Endothelial cell of umbilical vein (primary cell): ENCODE data around the gene GLI2. TPM values are rescaled to one million over a fixed set of nuclear protein-coding genes. Genes with fewer than 3 reads are reported as not detected.

Experiments
- BruUV-seq: library from RNA; stranded (reverse); fragments of 400-500 nt; replicated peaks from 2 replicates; lab custom pipeline; 2021; lab: Mats Ljungman, UMichigan
- CTCF ChIA-PET: fragments of 300-600, 350-600 bp; sonication (Branson Sonifier 250); formaldehyde crosslinking; loops from one replicate; lab custom pipeline; 2021; ENCODE audit warnings: antibody characterized with exemption, inconsistent platforms; lab: Charles Lee
- POLR2A ChIA-PET: fragments of 300-600, 350-600 bp; sonication (Branson Sonifier 250); formaldehyde crosslinking; loops from one replicate; lab custom pipeline; 2021; ENCODE audit warnings: antibody characterized with exemption, inconsistent platforms; lab: Charles Lee
- DNase-seq: peaks from one replicate; pipeline ENCODE4 v3.0.0-alpha.2; 2011; ENCODE audit warnings: low read depth, low spot score
- FAIRE-seq: peaks from 2 replicates; lab custom pipeline; 2011; peaks lifted over from hg19 to GRCh38; lab: Jason Lieb, UNC
- H2AFZ ChIP-seq: 2 replicates; pipeline ENCODE4 v1.6.0; 2012; ENCODE audit warnings: low read depth, low read length, control low read depth, inconsistent platforms
- H3K27ac ChIP-seq: 2 replicates; pipeline ENCODE4 v1.5.1; 2011; ENCODE audit warnings: low read depth, mild to moderate bottlenecking, control low read depth, low read length, moderate library complexity; ENCODE audit not compliant: insufficient read depth
- H3K27me3 ChIP-seq, 2 experiments: 2 replicates each; pipeline versions ENCODE4 v1.6.0 to v1.6.1; 2011; ENCODE audit warnings: low read length in 2 of 2, mixed read lengths in 1 of 2; ENCODE audit not compliant: control insufficient read depth in 2 of 2, insufficient read depth in 2 of 2
- H3K36me3 ChIP-seq, 2 experiments: 2 replicates in 1 of 2; 3 replicates in 1 of 2; pipeline ENCODE4 v1.5.1; 2011; ENCODE audit warnings: low read length in 2 of 2, mild to moderate bottlenecking in 1 of 2, moderate library complexity in 1 of 2; ENCODE audit not compliant: control insufficient read depth in 2 of 2, insufficient read depth in 2 of 2; ENCODE audit errors: extremely low read depth in 1 of 2
- H3K4me1 ChIP-seq: 3 replicates; pipeline ENCODE4 v1.5.1; 2011; ENCODE audit warnings: mild to moderate bottlenecking, low read length; ENCODE audit not compliant: control insufficient read depth, insufficient read depth; ENCODE audit errors: extremely low read depth
- H3K4me2 ChIP-seq: 2 replicates; pipeline ENCODE4 v1.6.1; 2011; ENCODE audit warnings: low read length, control low read depth, mixed read lengths; ENCODE audit not compliant: insufficient read depth
- H3K4me3 ChIP-seq, 3 experiments: fragments of 200-600 bp in 1 of 3; sonication (generic), shearing (Covaris generic) in 1 of 3; replicated peaks in 1 of 3; 2 replicates each; pipeline ENCODE4 v1.5.1; 2011 to 2016; ENCODE audit warnings: control low read depth in 3 of 3, low read length in 3 of 3, mild to moderate bottlenecking in 2 of 3, inconsistent platforms in 1 of 3, low read depth in 1 of 3, moderate library complexity in 1 of 3; ENCODE audit not compliant: insufficient read depth in 1 of 3
- H3K79me2 ChIP-seq: 2 replicates; pipeline ENCODE4 v1.6.0; 2012; ENCODE audit warnings: low read length, inconsistent platforms; ENCODE audit not compliant: control insufficient read depth, insufficient read depth
- H3K9ac ChIP-seq: replicated peaks from 2 replicates; pipeline ENCODE3; 2011; ENCODE audit warnings: low read length, control low read depth; ENCODE audit not compliant: insufficient read depth; ENCODE audit errors: extremely low read depth
- H3K9me1 ChIP-seq: replicated peaks from 3 replicates; pipeline ENCODE4 v1.6.0; 2011; ENCODE audit warnings: mild to moderate bottlenecking, low read length; ENCODE audit not compliant: control insufficient read depth, insufficient read depth; ENCODE audit errors: extremely low read depth
- H3K9me3 ChIP-seq: replicated peaks from 2 replicates; pipeline ENCODE4 v1.5.1; 2012; ENCODE audit warnings: low read length, inconsistent platforms; ENCODE audit not compliant: control insufficient read depth, insufficient read depth
- H4K20me1 ChIP-seq: replicated peaks from 2 replicates; pipeline ENCODE3; 2011; ENCODE audit warnings: mild to moderate bottlenecking, low read length; ENCODE audit not compliant: control insufficient read depth, insufficient read depth; ENCODE audit errors: extremely low read depth
- EZH2 ChIP-seq: IDR thresholded peaks from 2 replicates; pipeline ENCODE4 v1.6.1; 2012; ENCODE audit warnings: borderline replicate concordance, low read depth, mild to moderate bottlenecking, moderate library complexity, low read length, inconsistent platforms; ENCODE audit not compliant: severe bottlenecking
- GATA2 ChIP-seq: IDR thresholded peaks from 2 replicates; pipeline ENCODE4 v1.7.0; 2011; ENCODE audit warnings: low read depth, mild to moderate bottlenecking, moderate library complexity, mixed read lengths, low read length; ENCODE audit not compliant: insufficient read length, insufficient read depth
- JUN ChIP-seq: IDR thresholded peaks from 2 replicates; pipeline ENCODE4 v1.6.1; 2011; ENCODE audit warnings: borderline replicate concordance, low read depth; ENCODE audit not compliant: insufficient read length, insufficient read depth
- MYC ChIP-seq: IDR thresholded peaks from one replicate; pipeline ENCODE4 v1.6.1; 2011; ENCODE audit warnings: mild to moderate bottlenecking, low read depth, low read length
- POLR2AphosphoS5 ChIP-seq: IDR thresholded peaks from 2 replicates; pipeline ENCODE4 v1.6.1; 2012; ENCODE audit warnings: low read depth, mild to moderate bottlenecking, control low read depth, low read length, moderate library complexity; ENCODE audit not compliant: insufficient read depth
- dilution Hi-C: fragments of 300-500 bp; cut with MboI; formaldehyde crosslinking; loops from one replicate; pipeline ENCODE4 v1.15.0; 2019; ENCODE audit warnings: low sequenced_read_pairs; ENCODE audit not compliant: extremely low pct_ligation_motif_present
- intact Hi-C: fragments of 100-400 bp; cut with micrococcal nuclease; formaldehyde crosslinking; loops from one replicate; pipeline ENCODE4 v1.10.0; 2022
- polyA plus RNA-seq, 4 experiments: library from polyadenylated mRNA; depleted of rRNA in 3 of 4; stranded (reverse) in 3 of 4; unstranded in 1 of 4; fragments of >200 nt; gene quantifications; 2 replicates each; pipeline versions ENCODE4 v1.2.1 to v1.2.3, GENCODE V29; 2011 to 2012; ENCODE audit warnings: missing spikeins in 1 of 4
- total RNA-seq: library from RNA; stranded (reverse); gene quantifications from 2 replicates; pipeline ENCODE4 v1.2.3, GENCODE V29; 2021
- TF ChIP-seq, protein P1 (sequence below): IDR thresholded peaks from 2 replicates; pipeline ENCODE4 v1.6.1; 2011; ENCODE audit not compliant: insufficient read depth, insufficient read length
- TF ChIP-seq, protein P2 (sequence below), 2 donors: IDR thresholded peaks; 1 replicate in 1 of 2; 2 replicates in 1 of 2; pipeline ENCODE4 v1.5.1; 2011; ENCODE audit warnings: low read length in 2 of 2, mild to moderate bottlenecking in 2 of 2, moderate library complexity in 2 of 2, control low read depth in 1 of 2, inconsistent platforms in 1 of 2, low read depth in 1 of 2; ENCODE audit not compliant: insufficient read depth in 1 of 2; ENCODE audit errors: extremely low read depth in 1 of 2

Gene GLI2
- total and polyA plus RNA-seq, 2 donors (not counting 3 experiments of a cell fraction or from before 2014, with no cell fraction given) = 0.13 TPM; not detected in 1

DNA sequence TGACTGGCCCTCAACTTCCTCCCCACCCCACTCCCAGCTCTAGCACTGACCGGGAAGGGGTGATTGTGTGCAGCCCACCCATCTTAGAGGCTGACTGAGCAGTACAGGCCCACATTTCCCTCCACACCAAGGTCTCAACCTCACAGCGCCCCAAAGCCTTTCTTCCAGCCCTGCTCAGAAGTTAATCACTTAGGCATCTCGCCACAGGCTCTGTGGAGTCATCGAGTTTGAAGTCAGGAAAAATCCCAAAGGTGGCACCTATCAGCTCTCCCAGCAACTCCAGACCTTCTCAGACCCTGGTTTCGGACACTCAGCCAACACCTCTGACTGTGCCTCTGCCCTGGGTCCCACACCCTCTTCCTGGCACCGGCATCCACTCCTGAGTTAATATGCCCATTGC lies 43.0 kb upstream of the GLI2 start:
- CTCF ChIA-PET = interaction anchor here (0.9 to 1.7 kb wide), 3 partner anchors 12 to 387 kb away, joined by 3 to 12 read pairs (median 7); no protein-coding TSS in a partner anchor
- H4K20me1 ChIP-seq = no peaks in the 10 kb centered on the region
- no TSS peak for BruUV-seq
- POLR2A ChIA-PET = no interaction called here
- DNase-seq (no peak), FAIRE-seq (no peak)
- H3K9me3 ChIP-seq = no peaks in the 10 kb centered on the region
- no peaks in the 10 kb centered on the region for H3K36me3 ChIP-seq
- H3K9me1 ChIP-seq = no peaks in the 10 kb centered on the region
- no peak overlapping the region for H3K9ac ChIP-seq
- H3K27me3 ChIP-seq = peaks cover 18 to 21% of the 10 kb centered on the region in 2 experiments
- H3K4me3 ChIP-seq = no peak overlapping the region
- no peaks in the 10 kb centered on the region for H3K79me2 ChIP-seq
- intact Hi-C loops (loop anchor here (10.0 kb wide), 1 partner anchor 222 kb away; no protein-coding TSS in a partner anchor), dilution Hi-C loops (no loop called here)
- H3K4me2 ChIP-seq = no peak overlapping the region
- no peak overlapping the region for H2AFZ ChIP-seq
- H3K4me1 ChIP-seq = peaks cover 5% of the 10 kb centered on the region
- no peak overlapping the region for H3K27ac ChIP-seq
- TF ChIP-seq GATA2 (no peak), MYC (no peak), EZH2 (no peak), JUN (no peak), POLR2AphosphoS5 (no peak)
- TF ChIP-seq, protein P1, sequence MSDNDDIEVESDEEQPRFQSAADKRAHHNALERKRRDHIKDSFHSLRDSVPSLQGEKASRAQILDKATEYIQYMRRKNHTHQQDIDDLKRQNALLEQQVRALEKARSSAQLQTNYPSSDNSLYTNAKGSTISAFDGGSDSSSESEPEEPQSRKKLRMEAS = no peak
- TF ChIP-seq, protein P2, sequence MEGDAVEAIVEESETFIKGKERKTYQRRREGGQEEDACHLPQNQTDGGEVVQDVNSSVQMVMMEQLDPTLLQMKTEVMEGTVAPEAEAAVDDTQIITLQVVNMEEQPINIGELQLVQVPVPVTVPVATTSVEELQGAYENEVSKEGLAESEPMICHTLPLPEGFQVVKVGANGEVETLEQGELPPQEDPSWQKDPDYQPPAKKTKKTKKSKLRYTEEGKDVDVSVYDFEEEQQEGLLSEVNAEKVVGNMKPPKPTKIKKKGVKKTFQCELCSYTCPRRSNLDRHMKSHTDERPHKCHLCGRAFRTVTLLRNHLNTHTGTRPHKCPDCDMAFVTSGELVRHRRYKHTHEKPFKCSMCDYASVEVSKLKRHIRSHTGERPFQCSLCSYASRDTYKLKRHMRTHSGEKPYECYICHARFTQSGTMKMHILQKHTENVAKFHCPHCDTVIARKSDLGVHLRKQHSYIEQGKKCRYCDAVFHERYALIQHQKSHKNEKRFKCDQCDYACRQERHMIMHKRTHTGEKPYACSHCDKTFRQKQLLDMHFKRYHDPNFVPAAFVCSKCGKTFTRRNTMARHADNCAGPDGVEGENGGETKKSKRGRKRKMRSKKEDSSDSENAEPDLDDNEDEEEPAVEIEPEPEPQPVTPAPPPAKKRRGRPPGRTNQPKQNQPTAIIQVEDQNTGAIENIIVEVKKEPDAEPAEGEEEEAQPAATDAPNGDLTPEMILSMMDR (IDR thresholded peaks at IDR 0.05; ENCODE audit: extremely low read depth in 1 of 2, insufficient read depth in 1 of 2, low read depth in 1 of 2, low read length in 2 of 2) = no peak
